ENCODE measurements around the gene ADCY10. TPM values are rescaled to one million over a fixed set of nuclear protein-coding genes. Genes with fewer than 3 reads are reported as not detected.

ADCY10 gene
- total RNA-seq, 3 donors from 2014 or later, result under 0.01 to 0.16 (median 0.15) TPM

DNA sequence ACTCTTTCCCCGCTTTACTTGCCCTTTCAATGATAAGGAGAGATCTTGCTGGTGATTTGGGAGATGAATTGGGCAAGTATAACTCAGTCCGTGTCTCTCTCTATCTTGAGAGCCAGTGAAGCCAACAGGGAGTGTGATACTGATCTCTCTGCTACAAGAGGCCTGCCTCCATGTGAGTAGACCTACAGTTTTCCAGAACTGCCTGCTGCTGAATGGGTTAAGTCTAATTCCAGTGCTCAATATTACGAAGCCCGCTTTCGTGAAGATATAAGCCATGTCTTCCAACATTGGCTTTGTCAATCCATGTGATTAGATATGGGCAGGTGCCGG, 92.6 kb downstream of the ADCY10 start:
- no peaks in the 10 kb centered on the region for H3K36me3 ChIP-seq
- no peak overlapping the region for H3K4me3 ChIP-seq
- no peak for DNase-seq (ENCODE audit: low spot score in 2 of 2)
- H3K9me3 ChIP-seq, result no peaks in the 10 kb centered on the region
- no peaks in the 10 kb centered on the region for H3K27me3 ChIP-seq
- intact Hi-C loops (cut with DNase I; ENCODE audit: low total_unique reads), result no loop called here
- H3K27ac ChIP-seq, result peak overlapping the region; percentile 23 to 80
- TF ChIP-seq POLR2A (IDR thresholded peaks at IDR 0.05) (no peak), POLR2AphosphoS5 (IDR thresholded peaks at IDR 0.05) (no peak)
- TF ChIP-seq, protein P1, sequence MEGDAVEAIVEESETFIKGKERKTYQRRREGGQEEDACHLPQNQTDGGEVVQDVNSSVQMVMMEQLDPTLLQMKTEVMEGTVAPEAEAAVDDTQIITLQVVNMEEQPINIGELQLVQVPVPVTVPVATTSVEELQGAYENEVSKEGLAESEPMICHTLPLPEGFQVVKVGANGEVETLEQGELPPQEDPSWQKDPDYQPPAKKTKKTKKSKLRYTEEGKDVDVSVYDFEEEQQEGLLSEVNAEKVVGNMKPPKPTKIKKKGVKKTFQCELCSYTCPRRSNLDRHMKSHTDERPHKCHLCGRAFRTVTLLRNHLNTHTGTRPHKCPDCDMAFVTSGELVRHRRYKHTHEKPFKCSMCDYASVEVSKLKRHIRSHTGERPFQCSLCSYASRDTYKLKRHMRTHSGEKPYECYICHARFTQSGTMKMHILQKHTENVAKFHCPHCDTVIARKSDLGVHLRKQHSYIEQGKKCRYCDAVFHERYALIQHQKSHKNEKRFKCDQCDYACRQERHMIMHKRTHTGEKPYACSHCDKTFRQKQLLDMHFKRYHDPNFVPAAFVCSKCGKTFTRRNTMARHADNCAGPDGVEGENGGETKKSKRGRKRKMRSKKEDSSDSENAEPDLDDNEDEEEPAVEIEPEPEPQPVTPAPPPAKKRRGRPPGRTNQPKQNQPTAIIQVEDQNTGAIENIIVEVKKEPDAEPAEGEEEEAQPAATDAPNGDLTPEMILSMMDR (IDR thresholded peaks at IDR 0.05), result no peak
- H3K4me1 ChIP-seq, result no peaks in the 10 kb centered on the region

GRCh38 chr1:167820684-167821355, 93.1 kb downstream of the ADCY10 start:
- H3K27ac ChIP-seq, result peak overlapping the region; percentile 80 to 85
- no peak for DNase-seq (ENCODE audit: low spot score in 2 of 2)
- no peaks in the 10 kb centered on the region for H3K27me3 ChIP-seq
- intact Hi-C loops (cut with DNase I; ENCODE audit: low total_unique reads), result no loop called here
- H3K9me3 ChIP-seq, result no peaks in the 10 kb centered on the region
- H3K36me3 ChIP-seq, result no peaks in the 10 kb centered on the region
- H3K4me1 ChIP-seq, result no peaks in the 10 kb centered on the region
- TF ChIP-seq POLR2AphosphoS5 (IDR thresholded peaks at IDR 0.05) (no peak), POLR2A (IDR thresholded peaks at IDR 0.05) (no peak)
- TF ChIP-seq, protein P1 (IDR thresholded peaks at IDR 0.05), result no peak
- peak overlapping the region in 2 of 3 donors; percentile 44 to 60 for H3K4me3 ChIP-seq

DNA sequence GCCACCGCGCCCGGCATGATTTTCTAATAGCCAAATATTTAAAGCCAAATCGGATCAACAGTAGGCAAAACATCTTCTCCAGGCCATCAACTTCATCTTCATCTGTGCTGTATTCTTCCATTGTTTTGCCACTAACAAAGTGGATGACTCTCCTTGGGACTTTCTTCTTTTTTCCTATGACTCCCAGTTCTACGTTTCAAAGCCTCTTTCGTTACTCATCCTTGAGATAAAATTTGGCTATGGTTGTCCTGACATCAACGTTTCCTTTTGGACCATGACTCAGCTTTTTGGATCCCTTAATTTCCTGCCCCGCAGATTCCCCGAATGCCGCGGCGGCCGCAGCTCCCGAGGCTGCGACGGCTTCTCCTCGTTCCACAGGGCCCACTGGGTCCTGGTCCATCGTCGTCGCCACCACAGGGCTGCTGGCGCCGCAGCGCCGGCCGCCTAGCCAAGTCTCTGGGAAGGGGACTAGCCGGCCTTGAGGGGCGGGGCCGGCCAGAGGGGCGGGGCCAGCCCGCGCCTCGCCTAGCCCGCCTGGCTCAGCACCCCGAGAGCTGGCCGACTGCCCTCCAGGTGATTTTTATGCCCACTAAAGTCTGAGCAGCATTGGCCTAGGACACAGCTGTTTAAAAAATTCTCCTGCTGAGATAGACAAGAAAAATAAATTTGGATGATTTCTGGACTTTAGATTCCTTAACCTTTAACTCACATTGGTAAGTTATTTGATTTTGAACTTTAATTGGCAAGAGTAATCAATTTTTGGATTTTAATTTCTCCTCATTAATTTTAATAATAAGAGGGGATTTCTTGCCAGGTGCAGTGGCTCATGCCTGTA, 93.9 kb downstream of the ADCY10 start:
- no peaks in the 10 kb centered on the region for H3K36me3 ChIP-seq
- peak; percentile 40 to 67 (median 55) for TF ChIP-seq POLR2AphosphoS5 (IDR thresholded peaks at IDR 0.05)
- TF ChIP-seq, protein P1 (IDR thresholded peaks at IDR 0.05), result no peak
- no peak for TF ChIP-seq POLR2A (IDR thresholded peaks at IDR 0.05)
- peak overlapping the region; percentile 80 to 85 for H3K27ac ChIP-seq
- H3K27me3 ChIP-seq, result no peaks in the 10 kb centered on the region
- intact Hi-C loops (cut with DNase I; ENCODE audit: low total_unique reads), result no loop called here
- DNase-seq (ENCODE audit: low spot score in 2 of 2), result peak; percentile 69 to 93
- peak overlapping the region; percentile 27 to 60 (median 44) for H3K4me3 ChIP-seq
- peaks cover 0 to 6% of the 10 kb centered on the region in 2 donors for H3K9me3 ChIP-seq
- no peaks in the 10 kb centered on the region for H3K4me1 ChIP-seq

- Histone ChIP-seq H3K27me3 (no peaks in the 10 kb centered on the region), H3K36me3 (no peaks in the 10 kb centered on the region), H3K9me3 (peaks cover 0 to 11% of the 10 kb centered on the region in 2 donors), H3K27ac (no peak overlapping the region), H3K4me3 (no peak overlapping the region), H3K4me1 (no peaks in the 10 kb centered on the region)
- no peak for DNase-seq (ENCODE audit: low spot score in 2 of 2)
- intact Hi-C loops (cut with DNase I; ENCODE audit: low total_unique reads), result no loop called here
- no peak for TF ChIP-seq POLR2A (IDR thresholded peaks at IDR 0.05)
- TF ChIP-seq POLR2AphosphoS5 (IDR thresholded peaks at IDR 0.05), result no peak
- TF ChIP-seq, protein P1 (IDR thresholded peaks at IDR 0.05), result no peak
Observed at GRCh38 chr1:167815650-167816049, 98.3 kb downstream of the ADCY10 start.

DNA sequence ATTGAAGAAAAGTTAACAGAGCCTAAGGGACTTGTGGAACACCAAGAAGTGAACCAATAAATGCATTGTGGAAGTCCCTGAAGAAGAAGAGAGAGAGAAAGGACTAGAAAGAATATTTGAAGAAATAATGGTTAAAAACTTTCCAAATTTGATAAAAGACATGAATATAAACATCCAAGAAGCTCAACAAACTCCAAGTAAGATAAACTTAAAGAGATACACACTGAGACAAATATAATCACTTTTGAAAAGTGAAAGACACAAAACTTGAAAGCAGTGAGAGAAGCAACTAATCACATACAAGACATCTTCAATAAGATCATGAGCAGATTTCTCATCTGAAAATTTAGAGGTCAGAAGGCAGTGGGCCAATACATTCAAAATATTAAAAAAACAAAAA, 101.0 kb downstream of the ADCY10 start:
- TF ChIP-seq POLR2A (IDR thresholded peaks at IDR 0.05) (no peak), POLR2AphosphoS5 (IDR thresholded peaks at IDR 0.05) (no peak)
- TF ChIP-seq, protein P1 (IDR thresholded peaks at IDR 0.05), result no peak
- no peaks in the 10 kb centered on the region for H3K36me3 ChIP-seq
- no peak overlapping the region for H3K27ac ChIP-seq
- intact Hi-C loops (cut with DNase I; ENCODE audit: low total_unique reads), result no loop called here
- peaks cover 0 to 11% of the 10 kb centered on the region in 2 donors for H3K9me3 ChIP-seq
- H3K4me1 ChIP-seq, result no peaks in the 10 kb centered on the region
- H3K4me3 ChIP-seq, result no peak overlapping the region
- no peak for DNase-seq (ENCODE audit: low spot score in 2 of 2)
- no peaks in the 10 kb centered on the region for H3K27me3 ChIP-seq
